Smooth muscle cell (in vitro differentiated cells): ENCODE results near the gene PSMB10. TPM values are rescaled to one million over a fixed set of nuclear protein-coding genes. Genes with fewer than 3 reads are reported as not detected.
A peak's percentile ranks its signal among the peaks of the same experiment; 100 is the strongest.

ENCODE experiments used
- DNase-seq: peaks from one replicate; lab custom pipeline; 2025; ENCODE audit not compliant: unreplicated experiment; lab: John Stamatoyannopoulos, UW
- H2AFZ ChIP-seq: fragments of 200-600 bp; sonication (generic); 2 replicates; pipeline ENCODE4 v1.6.0; 2016; ENCODE audit warnings: antibody characterized with exemption, low read depth, mild to moderate bottlenecking
- H3F3A ChIP-seq: fragments of 200-600 bp; sonication (generic); 2 replicates; pipeline ENCODE4 v1.6.0; 2017; ENCODE audit warnings: antibody characterized with exemption, low read depth
- H3K27ac ChIP-seq: fragments of 200-600 bp; sonication (generic); 2 replicates; pipeline ENCODE4 v1.5.1; 2016; ENCODE audit warnings: low read depth, mild to moderate bottlenecking
- H3K27me3 ChIP-seq: fragments of 200-600 bp; sonication (generic); 2 replicates; pipeline ENCODE4 v1.6.1; 2016; ENCODE audit warnings: low read depth, mild to moderate bottlenecking
- H3K36me3 ChIP-seq: fragments of 200-600 bp; sonication (generic); 2 replicates; pipeline ENCODE4 v1.5.1; 2016; ENCODE audit warnings: low read depth
- H3K4me1 ChIP-seq: fragments of 200-600 bp; sonication (generic); 2 replicates; pipeline ENCODE4 v1.5.1; 2016; ENCODE audit warnings: low read depth
- H3K4me2 ChIP-seq: fragments of 200-600 bp; sonication (generic); 2 replicates; pipeline ENCODE4 v1.6.0; 2016; ENCODE audit warnings: mild to moderate bottlenecking
- H3K4me3 ChIP-seq: fragments of 200-600 bp; sonication (generic); 2 replicates; pipeline ENCODE4 v1.5.1; 2016; ENCODE audit warnings: mild to moderate bottlenecking
- H3K79me2 ChIP-seq: fragments of 200-600 bp; sonication (generic); 2 replicates; pipeline ENCODE4 v1.6.0; 2016; ENCODE audit warnings: low read depth, mild to moderate bottlenecking
- H3K9ac ChIP-seq: fragments of 200-600 bp; sonication (generic); 2 replicates; pipeline ENCODE4 v1.6.0; 2016; ENCODE audit warnings: low read depth
- H3K9me3 ChIP-seq: fragments of 200-600 bp; sonication (generic); replicated peaks from 2 replicates; pipeline ENCODE4 v1.5.1; 2016; ENCODE audit warnings: low read depth
- H4K20me1 ChIP-seq: fragments of 200-600 bp; sonication (generic); 2 replicates; pipeline ENCODE4 v1.6.0; 2016; ENCODE audit warnings: low read depth
- WGBS: methylation state at CpG from one replicate; pipeline ENCODE4 v1.1.7; 2016; ENCODE audit warnings: low lambda C conversion rate; 5-methylcytosine and 5-hydroxymethylcytosine counted together
- polyA plus RNA-seq: library from polyadenylated mRNA; unstranded; fragments of >200 nt; fragmentation: Nextera tagmentation; extraction: Ambion mirVana; gene quantifications from 2 replicates; pipeline ENCODE4 v1.2.1, GENCODE V29; 2016
- total RNA-seq: library from RNA; depleted of rRNA; stranded (reverse); fragments of >200 nt; gene quantifications from 2 replicates; pipeline ENCODE4 v1.2.3, GENCODE V29; 2014
- TF ChIP-seq, protein P1 (sequence below): fragments of 200-600 bp; sonication (generic); IDR thresholded peaks from 2 replicates; pipeline ENCODE4 v1.5.1; 2017; ENCODE audit warnings: borderline replicate concordance, mild to moderate bottlenecking, antibody characterized with exemption; ENCODE audit not compliant: insufficient read depth, poor library complexity, severe bottlenecking

PSMB10 gene
- total and polyA plus RNA-seq, 2 experiments from 2014 or later: 17.3 to 38.4 TPM

- peaks cover 94% of the 10 kb centered on the region for H4K20me1 ChIP-seq
- H3K9me3 ChIP-seq: no peaks in the 10 kb centered on the region
- no peaks in the 10 kb centered on the region for H3K79me2 ChIP-seq
- no peaks in the 10 kb centered on the region for H3K4me1 ChIP-seq
- no peaks in the 10 kb centered on the region for H3K36me3 ChIP-seq
- DNase-seq: no peak
- no peak overlapping the region for H3K27ac ChIP-seq
- H3K4me2 ChIP-seq: no peak overlapping the region
- H3K9ac ChIP-seq: no peak overlapping the region
- no peak overlapping the region for H3K4me3 ChIP-seq
- WGBS: 93% methylated on average over 6 of the region's 6 CpGs
- TF ChIP-seq, protein P1, sequence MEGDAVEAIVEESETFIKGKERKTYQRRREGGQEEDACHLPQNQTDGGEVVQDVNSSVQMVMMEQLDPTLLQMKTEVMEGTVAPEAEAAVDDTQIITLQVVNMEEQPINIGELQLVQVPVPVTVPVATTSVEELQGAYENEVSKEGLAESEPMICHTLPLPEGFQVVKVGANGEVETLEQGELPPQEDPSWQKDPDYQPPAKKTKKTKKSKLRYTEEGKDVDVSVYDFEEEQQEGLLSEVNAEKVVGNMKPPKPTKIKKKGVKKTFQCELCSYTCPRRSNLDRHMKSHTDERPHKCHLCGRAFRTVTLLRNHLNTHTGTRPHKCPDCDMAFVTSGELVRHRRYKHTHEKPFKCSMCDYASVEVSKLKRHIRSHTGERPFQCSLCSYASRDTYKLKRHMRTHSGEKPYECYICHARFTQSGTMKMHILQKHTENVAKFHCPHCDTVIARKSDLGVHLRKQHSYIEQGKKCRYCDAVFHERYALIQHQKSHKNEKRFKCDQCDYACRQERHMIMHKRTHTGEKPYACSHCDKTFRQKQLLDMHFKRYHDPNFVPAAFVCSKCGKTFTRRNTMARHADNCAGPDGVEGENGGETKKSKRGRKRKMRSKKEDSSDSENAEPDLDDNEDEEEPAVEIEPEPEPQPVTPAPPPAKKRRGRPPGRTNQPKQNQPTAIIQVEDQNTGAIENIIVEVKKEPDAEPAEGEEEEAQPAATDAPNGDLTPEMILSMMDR: no peak
- no peaks in the 10 kb centered on the region for H3K27me3 ChIP-seq
- peaks cover 20% of the 10 kb centered on the region for H3F3A ChIP-seq
- H2AFZ ChIP-seq: no peak overlapping the region
These were observed 6.6 kb upstream of the PSMB10 start for GRCh38 chr16:67943256-67943618.

- 95% methylated on average over 24 of the region's 27 CpGs for WGBS
- Histone ChIP-seq H3K27ac (no peak overlapping the region), H2AFZ (no peak overlapping the region), H3F3A (peaks cover 20% of the 10 kb centered on the region), H3K4me1 (no peaks in the 10 kb centered on the region), H3K36me3 (no peaks in the 10 kb centered on the region), H3K9ac (no peak overlapping the region), H3K9me3 (no peaks in the 10 kb centered on the region), H4K20me1 (peaks cover 88% of the 10 kb centered on the region), H3K4me2 (no peak overlapping the region), H3K4me3 (no peak overlapping the region), H3K79me2 (no peaks in the 10 kb centered on the region), H3K27me3 (no peaks in the 10 kb centered on the region)
- TF ChIP-seq, protein P1: no peak
- no peak for DNase-seq
These were observed 6.0 kb upstream of the PSMB10 start for GRCh38 chr16:67942510-67943255.

GRCh38 chr16:67942200-67942509 lies 5.5 kb upstream of the PSMB10 start:
- H3K4me2 ChIP-seq: no peak overlapping the region
- H3K79me2 ChIP-seq: no peaks in the 10 kb centered on the region
- H3K27me3 ChIP-seq: no peaks in the 10 kb centered on the region
- 86% methylated on average over 6 of the region's 6 CpGs for WGBS
- no peak for DNase-seq
- no peak overlapping the region for H3K4me3 ChIP-seq
- no peaks in the 10 kb centered on the region for H3K36me3 ChIP-seq
- H3K4me1 ChIP-seq: peaks cover under 1% of the 10 kb centered on the region
- peaks cover 83% of the 10 kb centered on the region for H4K20me1 ChIP-seq
- TF ChIP-seq, protein P1: peak; percentile 46
- H3F3A ChIP-seq: peaks cover 20% of the 10 kb centered on the region
- no peak overlapping the region for H2AFZ ChIP-seq
- H3K9me3 ChIP-seq: no peaks in the 10 kb centered on the region
- H3K9ac ChIP-seq: no peak overlapping the region
- H3K27ac ChIP-seq: no peak overlapping the region
